Measurements from ENCODE around the gene EVI5. TPM values are rescaled to one million over a fixed set of nuclear protein-coding genes. Genes with fewer than 3 reads are reported as not detected.

Gene EVI5
- total RNA-seq, 1 experiment from 2014 or later: 31.2 TPM

GRCh38 chr1:92752719-92753118 is 32.2 kb downstream of the EVI5 start:
- CTCF ChIA-PET: no interaction called here

GRCh38 chr1:92749024-92749634 is 35.8 kb downstream of the EVI5 start:
- H3K36me3 Mint-ChIP-seq (ENCODE audit: insufficient read depth, unreplicated experiment): peaks cover 6% of the 10 kb centered on the region
- H3K4me1 ChIP-seq: peaks cover 6% of the 10 kb centered on the region; the same call in 1 of the 2 replicates
- no peak overlapping the region for H3K4me3 Mint-ChIP-seq (ENCODE audit: unreplicated experiment)
- POLR2A ChIA-PET: interaction anchor here (1.1 kb wide), 1 partner anchor 36 kb away, joined by 3 read pairs; the partner anchor contains the start of gene EVI5
- no peaks in the 10 kb centered on the region for H3K9me3 ChIP-seq
- peak in 1 of 2 experiments; percentile 49 for DNase-seq
- no peaks in the 10 kb centered on the region for H3K27me3 ChIP-seq (replicated peaks; ENCODE audit: control insufficient read depth, insufficient read depth, low read length)
- no TSS peak for BruUV-seq (replicated peaks)
- no peak overlapping the region for H3K27ac Mint-ChIP-seq (ENCODE audit: unreplicated experiment)
- CTCF ChIA-PET: interaction anchor here (0.6 to 1.9 kb wide), 7 partner anchors 10 to 83 kb away, joined by 5 to 17 read pairs (median 6); partner anchors contain the start of genes EVI5 and RPL5
- no peaks in the 10 kb centered on the region for H3K36me3 ChIP-seq (ENCODE audit: control insufficient read depth, insufficient read depth, low read length)
- H3K27me3 Mint-ChIP-seq (ENCODE audit: insufficient read depth, unreplicated experiment): no peaks in the 10 kb centered on the region
- no peaks in the 10 kb centered on the region for H3K9me3 Mint-ChIP-seq (ENCODE audit: unreplicated experiment)
- peaks cover 11% of the 10 kb centered on the region for H3K4me1 Mint-ChIP-seq (ENCODE audit: low read depth, unreplicated experiment)
- peak; percentile 42 to 51 for TF ChIP-seq CTCF (IDR thresholded peaks at IDR 0.05; ENCODE audit: insufficient read depth in 1 of 2, low read depth in 1 of 2, low read length in 1 of 2, severe bottlenecking in 1 of 2, unreplicated experiment in 1 of 2)
- intact Hi-C loops (cut with micrococcal nuclease; ENCODE audit: unreplicated experiment): loop anchor here (1.0 to 5.0 kb wide), 3 partner anchors 36 to 83 kb away; partner anchors contain the start of genes EVI5 and RPL5
- H3K4me3 ChIP-seq (ENCODE audit: low read depth, low read length): no peak overlapping the region

More at GRCh38 chr1:92752719-92753118, 32.2 kb downstream of the EVI5 start:
- DNase-seq: no peak
- H3K4me3 Mint-ChIP-seq (ENCODE audit: unreplicated experiment): no peak overlapping the region
- no peaks in the 10 kb centered on the region for H3K27me3 Mint-ChIP-seq (ENCODE audit: insufficient read depth, unreplicated experiment)
- Histone ChIP-seq H3K4me3 (ENCODE audit: low read depth, low read length) (no peak overlapping the region), H3K27me3 (replicated peaks; ENCODE audit: control insufficient read depth, insufficient read depth, low read length) (no peaks in the 10 kb centered on the region), H3K9me3 (no peaks in the 10 kb centered on the region), H3K36me3 (ENCODE audit: control insufficient read depth, insufficient read depth, low read length) (no peaks in the 10 kb centered on the region), H3K4me1 (peaks cover 7% of the 10 kb centered on the region; the same call in 1 of the 2 replicates)
- peaks cover 20% of the 10 kb centered on the region for H3K4me1 Mint-ChIP-seq (ENCODE audit: low read depth, unreplicated experiment)
- H3K9me3 Mint-ChIP-seq (ENCODE audit: unreplicated experiment): no peaks in the 10 kb centered on the region
- intact Hi-C loops (cut with micrococcal nuclease; ENCODE audit: unreplicated experiment): no loop called here
- POLR2A ChIA-PET: no interaction called here
- BruUV-seq (replicated peaks): no TSS peak
- TF ChIP-seq CTCF (IDR thresholded peaks at IDR 0.05; ENCODE audit: insufficient read depth in 1 of 2, low read depth in 1 of 2, low read length in 1 of 2, severe bottlenecking in 1 of 2, unreplicated experiment in 1 of 2): no peak
- peaks cover 6% of the 10 kb centered on the region for H3K36me3 Mint-ChIP-seq (ENCODE audit: insufficient read depth, unreplicated experiment)
- no peak overlapping the region for H3K27ac Mint-ChIP-seq (ENCODE audit: unreplicated experiment)

- H3K4me3 Mint-ChIP-seq (ENCODE audit: unreplicated experiment): no peak overlapping the region
- intact Hi-C loops (cut with micrococcal nuclease; ENCODE audit: unreplicated experiment): loop anchor here (2.0 to 5.0 kb wide), 2 partner anchors 37 to 84 kb away; partner anchors contain the start of genes EVI5 and RPL5
Observed at GRCh38 chr1:92748138-92748537, 36.8 kb downstream of the EVI5 start.

More at GRCh38 chr1:92748138-92748537, 36.8 kb downstream of the EVI5 start:
- CTCF ChIA-PET: interaction anchor here (0.6 to 1.9 kb wide), 3 partner anchors 35 to 71 kb away, joined by 3 to 17 read pairs (median 11); no protein-coding TSS in a partner anchor
- no peaks in the 10 kb centered on the region for H3K9me3 ChIP-seq
- Mint-ChIP-seq H3K4me1 (ENCODE audit: low read depth, unreplicated experiment) (peaks cover 7% of the 10 kb centered on the region), H3K27me3 (ENCODE audit: insufficient read depth, unreplicated experiment) (no peaks in the 10 kb centered on the region), H3K27ac (ENCODE audit: unreplicated experiment) (peak overlapping the region; percentile 43), H3K36me3 (ENCODE audit: insufficient read depth, unreplicated experiment) (peaks cover 6% of the 10 kb centered on the region), H3K9me3 (ENCODE audit: unreplicated experiment) (no peaks in the 10 kb centered on the region)
- no TSS peak for BruUV-seq (replicated peaks)
- no peak for TF ChIP-seq CTCF (IDR thresholded peaks at IDR 0.05; ENCODE audit: insufficient read depth in 1 of 2, low read depth in 1 of 2, low read length in 1 of 2, severe bottlenecking in 1 of 2, unreplicated experiment in 1 of 2)
- H3K4me1 ChIP-seq: no peaks in the 10 kb centered on the region
- no peak for DNase-seq
- no peaks in the 10 kb centered on the region for H3K27me3 ChIP-seq (replicated peaks; ENCODE audit: control insufficient read depth, insufficient read depth, low read length)
- POLR2A ChIA-PET: no interaction called here
- H3K36me3 ChIP-seq (ENCODE audit: control insufficient read depth, insufficient read depth, low read length): no peaks in the 10 kb centered on the region
- H3K4me3 ChIP-seq (ENCODE audit: low read depth, low read length): no peak overlapping the region

All from Caco-2 (cell line).